ENCODE results near the gene TSPAN9.

Gene TSPAN9

GRCh38 chr12:3230758-3231375, 153.7 kb downstream of the TSPAN9 start:
- peaks cover 10% of the 10 kb centered on the region for H3K9me3 Mint-ChIP-seq
- no peak for TF ChIP-seq CTCF (IDR thresholded peaks at IDR 0.05)
- H3K4me3 Mint-ChIP-seq, result peak overlapping the region; percentile 42
- peaks cover 73% of the 10 kb centered on the region for H3K4me1 Mint-ChIP-seq
- peaks cover 22% of the 10 kb centered on the region for H3K36me3 Mint-ChIP-seq (ENCODE audit: low read depth)
- H3K27ac Mint-ChIP-seq, result no peak overlapping the region
- no peak for DNase-seq
- peaks cover 16% of the 10 kb centered on the region for H3K27me3 Mint-ChIP-seq (ENCODE audit: low read depth, poor library complexity)

DNA sequence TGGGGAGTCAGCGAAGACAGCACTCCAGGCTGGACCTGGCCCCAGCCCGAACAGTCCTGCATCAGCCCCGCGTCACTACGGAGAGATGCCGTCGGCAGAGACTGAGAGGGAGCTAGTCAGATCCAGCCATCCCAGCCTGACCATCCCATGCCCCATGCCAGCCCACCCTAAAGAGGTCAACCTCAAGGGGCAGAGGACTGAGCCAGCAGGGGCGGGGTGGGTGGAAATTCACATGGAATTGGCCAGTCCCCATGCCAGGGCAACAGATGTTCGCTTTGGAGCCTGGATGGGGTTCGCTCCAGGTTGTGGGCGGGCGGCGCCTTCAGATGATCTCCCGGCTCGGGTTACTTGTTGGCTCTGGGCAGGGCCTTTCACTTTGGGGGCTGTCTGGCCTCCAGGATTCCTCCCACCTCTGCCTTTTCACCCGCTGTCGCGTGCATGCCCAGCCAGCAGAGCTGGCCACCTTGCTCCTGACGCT, 154.3 kb downstream of the TSPAN9 start:
- DNase-seq, result peak; percentile 68
- Mint-ChIP-seq H3K27me3 (ENCODE audit: low read depth, poor library complexity) (peaks cover 16% of the 10 kb centered on the region), H3K9me3 (peaks cover 10% of the 10 kb centered on the region), H3K4me1 (peaks cover 73% of the 10 kb centered on the region), H3K36me3 (ENCODE audit: low read depth) (peaks cover 22% of the 10 kb centered on the region), H3K27ac (no peak overlapping the region), H3K4me3 (peak overlapping the region; percentile 42)
- TF ChIP-seq CTCF (IDR thresholded peaks at IDR 0.05), result no peak

DNA sequence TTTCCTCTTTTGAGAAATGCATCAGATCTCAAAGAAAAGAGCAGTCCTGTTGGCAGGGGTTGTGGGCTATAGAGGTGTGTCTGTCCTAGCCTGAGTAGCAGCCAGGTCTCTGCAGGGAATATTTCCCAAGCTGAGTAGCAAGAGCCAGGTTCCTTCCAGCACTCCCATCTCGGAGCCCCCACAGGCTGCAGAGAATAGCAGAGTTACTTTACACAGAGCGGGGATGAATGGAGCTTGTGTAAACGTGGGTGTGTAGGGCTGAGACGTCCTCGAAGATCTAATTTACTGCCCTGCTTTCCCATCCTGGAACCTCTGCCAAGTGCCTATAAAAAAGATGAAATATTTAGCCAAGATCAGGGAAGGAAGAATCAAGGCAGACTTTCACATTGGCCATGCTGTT, 156.6 kb downstream of the TSPAN9 start:
- H3K4me1 Mint-ChIP-seq, result peaks cover 86% of the 10 kb centered on the region
- H3K36me3 Mint-ChIP-seq (ENCODE audit: low read depth), result peaks cover 12% of the 10 kb centered on the region
- no peak for TF ChIP-seq CTCF (IDR thresholded peaks at IDR 0.05)
- H3K27me3 Mint-ChIP-seq (ENCODE audit: low read depth, poor library complexity), result peaks cover 13% of the 10 kb centered on the region
- no peak overlapping the region for H3K27ac Mint-ChIP-seq
- no peak overlapping the region for H3K4me3 Mint-ChIP-seq
- no peak for DNase-seq
- peaks cover 5% of the 10 kb centered on the region for H3K9me3 Mint-ChIP-seq

GRCh38 chr12:3236345-3237187, 159.4 kb downstream of the TSPAN9 start:
- Mint-ChIP-seq H3K4me3 (peak overlapping the region; percentile 44), H3K27me3 (ENCODE audit: low read depth, poor library complexity) (peaks cover 5% of the 10 kb centered on the region), H3K27ac (peak overlapping the region; percentile 34), H3K9me3 (no peaks in the 10 kb centered on the region), H3K4me1 (peaks cover 95% of the 10 kb centered on the region), H3K36me3 (ENCODE audit: low read depth) (no peaks in the 10 kb centered on the region)
- TF ChIP-seq CTCF (IDR thresholded peaks at IDR 0.05), result no peak
- peak; percentile 51 for DNase-seq

- no peaks in the 10 kb centered on the region for H3K9me3 Mint-ChIP-seq
- TF ChIP-seq CTCF (IDR thresholded peaks at IDR 0.05), result no peak
- no peak for DNase-seq
- H3K27me3 Mint-ChIP-seq (ENCODE audit: low read depth, poor library complexity), result peaks cover 5% of the 10 kb centered on the region
- H3K36me3 Mint-ChIP-seq (ENCODE audit: low read depth), result no peaks in the 10 kb centered on the region
- peak overlapping the region; percentile 37 for H3K4me3 Mint-ChIP-seq
- no peak overlapping the region for H3K27ac Mint-ChIP-seq
- peaks cover 84% of the 10 kb centered on the region for H3K4me1 Mint-ChIP-seq
These were observed 161.0 kb downstream of the TSPAN9 start for GRCh38 chr12:3238196-3238595.
